ENCODE data around the gene CTDSP1. TPM values are rescaled to one million over a fixed set of nuclear protein-coding genes. Genes with fewer than 3 reads are reported as not detected.

The CTDSP1 gene
- polyA plus RNA-seq, 2 of the 4 experiments (the other 2 are of a cell fraction): 39.5 to 50.3 TPM

- DNase-seq (ENCODE audit: low read depth in 1 of 2, low spot score in 1 of 2) (no peak), FAIRE-seq (no peak), ATAC-seq (no peak)
- ChIA-PET POLR2A (no interaction called here), CTCF (interaction anchor here (1.0 kb wide), 2 partner anchors 15 to 70 kb away, joined by 3 read pairs; partner anchors contain the start of gene CATIP)
- Histone ChIP-seq H3K9me3 (0 out of 3 replicates have a peak, but pooled peaks cover under 1% of the 10 kb centered on the region), H3K4me1 (peaks cover 8% of the 10 kb centered on the region; the same call in 1 of the 3 replicates), H3K4me3 (no peak overlapping the region), H3K4me2 (no peak overlapping the region), H3K27ac (no peak overlapping the region)
- TF ChIP-seq CEBPB (IDR thresholded peaks at IDR 0.05): no peak
- TF ChIP-seq HOXA7 (CRISPR knock-in tag; IDR thresholded peaks at IDR 0.05): no peak
- TF ChIP-seq RCOR1 (IDR thresholded peaks at IDR 0.05; ENCODE audit: low read depth, low read length): no peak
- no peak for TF ChIP-seq MYC (IDR thresholded peaks at IDR 0.05; ENCODE audit: borderline replicate concordance, low read length)
- no peak for TF ChIP-seq NR3C1 (IDR thresholded peaks at IDR 0.05)
These were observed 27.7 kb upstream of the CTDSP1 start for GRCh38 chr2:218371983-218372350.

GRCh38 chr2:218374795-218375194, 24.9 kb upstream of the CTDSP1 start:
- CTCF ChIA-PET: interaction anchor here (1.2 to 1.3 kb wide), 2 partner anchors 10 to 73 kb away, joined by 3 read pairs; no protein-coding TSS in a partner anchor
- ATAC-seq (no peak), FAIRE-seq (no peak), DNase-seq (ENCODE audit: low read depth in 1 of 2, low spot score in 1 of 2) (no peak)
- 79% methylated on average over 4 of the region's 4 CpGs for WGBS (ENCODE audit: missing lambda C conversion rate)
- Histone ChIP-seq H3K27ac (no peak overlapping the region), H3K4me3 (no peak overlapping the region), H3K4me2 (no peak overlapping the region), H3K4me1 (peaks cover 5% of the 10 kb centered on the region; the same call in 1 of the 3 replicates), H3K9me3 (no peaks in the 10 kb centered on the region)
- POLR2A ChIA-PET: no interaction called here
- TF ChIP-seq HOXA7 (CRISPR knock-in tag; IDR thresholded peaks at IDR 0.05) (no peak), ATOH8 (CRISPR knock-in tag; IDR thresholded peaks at IDR 0.05; ENCODE audit: low read depth) (no peak), MAX (IDR thresholded peaks at IDR 0.05) (no peak), HOXB5 (CRISPR knock-in tag; IDR thresholded peaks at IDR 0.05) (no peak), CTCF (IDR thresholded peaks at IDR 0.05) (no peak), JUNB (IDR thresholded peaks at IDR 0.05) (no peak), RAD21 (conservative IDR thresholded peaks at IDR 0.05 in 1 of 2, IDR thresholded peaks at IDR 0.05 in 1 of 2) (no peak), MYC (IDR thresholded peaks at IDR 0.05; ENCODE audit: borderline replicate concordance, low read length) (no peak)

- Histone ChIP-seq H3K27ac (no peak overlapping the region), H3K4me1 (peaks cover 5% of the 10 kb centered on the region; the same call in 1 of the 3 replicates), H3K9me3 (no peaks in the 10 kb centered on the region), H3K4me2 (no peak overlapping the region), H3K4me3 (no peak overlapping the region)
- WGBS (ENCODE audit: missing lambda C conversion rate): 7% methylated on average over 2 of the region's 2 CpGs
- POLR2A ChIA-PET: no interaction called here
- CTCF ChIA-PET: interaction anchor here (1.2 to 1.3 kb wide), 2 partner anchors 10 to 74 kb away, joined by 3 read pairs; no protein-coding TSS in a partner anchor
- ATAC-seq (0 out of 6 replicates have a peak, but pooled peaks of 1 of the 2 experiments have one; percentile 23), DNase-seq (ENCODE audit: low read depth in 1 of 2, low spot score in 1 of 2) (no peak), FAIRE-seq (no peak)
- no peak for TF ChIP-seq MYC (IDR thresholded peaks at IDR 0.05; ENCODE audit: borderline replicate concordance, low read length)
- no peak for TF ChIP-seq NFE2L2 (conservative IDR thresholded peaks at IDR 0.05; ENCODE audit: low read length)
- TF ChIP-seq EHMT2 (IDR thresholded peaks at IDR 0.05; ENCODE audit: low read depth): no peak
- TF ChIP-seq RAD21 (conservative IDR thresholded peaks at IDR 0.05 in 1 of 2, IDR thresholded peaks at IDR 0.05 in 1 of 2): no peak
- no peak for TF ChIP-seq FOSB (CRISPR knock-in tag; IDR thresholded peaks at IDR 0.05)
- no peak for TF ChIP-seq POLR2A (IDR thresholded peaks at IDR 0.05; ENCODE audit: low read length)
- TF ChIP-seq ELK1 (IDR thresholded peaks at IDR 0.05; ENCODE audit: low read depth, low read length): no peak
- no peak for TF ChIP-seq ZSCAN20 (CRISPR knock-in tag; IDR thresholded peaks at IDR 0.05)
- no peak for TF ChIP-seq RNF2 (IDR thresholded peaks at IDR 0.05; ENCODE audit: borderline replicate concordance, low read depth)
- TF ChIP-seq MAX (IDR thresholded peaks at IDR 0.05): no peak
- no peak for TF ChIP-seq CBX8 (IDR thresholded peaks at IDR 0.05)
- no peak for TF ChIP-seq CEBPB (IDR thresholded peaks at IDR 0.05)
- TF ChIP-seq NR3C1 (IDR thresholded peaks at IDR 0.05): no peak
- TF ChIP-seq BCL3 (IDR thresholded peaks at IDR 0.05): no peak
These were observed 24.5 kb upstream of the CTDSP1 start for GRCh38 chr2:218375212-218375611.
